ENCODE measurements around the gene RPS28. TPM values are rescaled to one million over a fixed set of nuclear protein-coding genes. Genes with fewer than 3 reads are reported as not detected.

Gene RPS28
- total RNA-seq, 1 donor from 2014 or later = 1,645 TPM

- Histone ChIP-seq H3K9me3 (no peaks in the 10 kb centered on the region), H3K4me1 (peaks cover 21% of the 10 kb centered on the region), H3K36me3 (no peaks in the 10 kb centered on the region), H3K4me3 (no peak overlapping the region), H3K27ac (no peak overlapping the region), H3K27me3 (no peaks in the 10 kb centered on the region)
- DNase-seq (no peak), ATAC-seq (no peak)
- TF ChIP-seq, protein P1, sequence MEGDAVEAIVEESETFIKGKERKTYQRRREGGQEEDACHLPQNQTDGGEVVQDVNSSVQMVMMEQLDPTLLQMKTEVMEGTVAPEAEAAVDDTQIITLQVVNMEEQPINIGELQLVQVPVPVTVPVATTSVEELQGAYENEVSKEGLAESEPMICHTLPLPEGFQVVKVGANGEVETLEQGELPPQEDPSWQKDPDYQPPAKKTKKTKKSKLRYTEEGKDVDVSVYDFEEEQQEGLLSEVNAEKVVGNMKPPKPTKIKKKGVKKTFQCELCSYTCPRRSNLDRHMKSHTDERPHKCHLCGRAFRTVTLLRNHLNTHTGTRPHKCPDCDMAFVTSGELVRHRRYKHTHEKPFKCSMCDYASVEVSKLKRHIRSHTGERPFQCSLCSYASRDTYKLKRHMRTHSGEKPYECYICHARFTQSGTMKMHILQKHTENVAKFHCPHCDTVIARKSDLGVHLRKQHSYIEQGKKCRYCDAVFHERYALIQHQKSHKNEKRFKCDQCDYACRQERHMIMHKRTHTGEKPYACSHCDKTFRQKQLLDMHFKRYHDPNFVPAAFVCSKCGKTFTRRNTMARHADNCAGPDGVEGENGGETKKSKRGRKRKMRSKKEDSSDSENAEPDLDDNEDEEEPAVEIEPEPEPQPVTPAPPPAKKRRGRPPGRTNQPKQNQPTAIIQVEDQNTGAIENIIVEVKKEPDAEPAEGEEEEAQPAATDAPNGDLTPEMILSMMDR (IDR thresholded peaks at IDR 0.05) = no peak
- intact Hi-C loops (cut with DNase I) = no loop called here
Measured at GRCh38 chr19:8370176-8371010, 49.1 kb downstream of the RPS28 start.

GRCh38 chr19:8371011-8371804, 49.9 kb downstream of the RPS28 start:
- H3K4me3 ChIP-seq = no peak overlapping the region
- no peaks in the 10 kb centered on the region for H3K36me3 ChIP-seq
- no peaks in the 10 kb centered on the region for H3K9me3 ChIP-seq
- TF ChIP-seq, protein P1 (IDR thresholded peaks at IDR 0.05) = no peak
- intact Hi-C loops (cut with DNase I) = no loop called here
- ATAC-seq (no peak), DNase-seq (no peak)
- H3K4me1 ChIP-seq = peaks cover 21% of the 10 kb centered on the region
- no peak overlapping the region for H3K27ac ChIP-seq
- no peaks in the 10 kb centered on the region for H3K27me3 ChIP-seq

Other genes with a start within 250 kb of the RPS28 start
- 8.5 TPM for gene FBN3, start 171.9 kb upstream of the RPS28 start, total RNA-seq
- 65.4 TPM for gene CERS4, start 112.1 kb upstream of the RPS28 start, total RNA-seq
- 49.4 TPM for gene CD320, start 13.1 kb upstream of the RPS28 start, total RNA-seq
- gene NDUFA7, start 121 bp upstream of the RPS28 start, total RNA-seq = 35.7 TPM
- gene KANK3, start 21.8 kb downstream of the RPS28 start, total RNA-seq = 54.0 TPM
- 6.3 TPM for gene ANGPTL4, start 42.7 kb downstream of the RPS28 start, total RNA-seq
- gene RAB11B, start 68.9 kb downstream of the RPS28 start, total RNA-seq = 114 TPM
- gene MARCHF2, start 91.8 kb downstream of the RPS28 start, total RNA-seq = 58.7 TPM
- 131 TPM for gene HNRNPM, start 123.5 kb downstream of the RPS28 start, total RNA-seq
- gene PRAM1, start 181.1 kb downstream of the RPS28 start, total RNA-seq = 31.3 TPM
- 23.4 TPM for gene ZNF414, start 192.7 kb downstream of the RPS28 start, total RNA-seq